Lower lobe of right lung (tissue), 2 donors: ENCODE results near the gene PLEKHG3. TPM values are rescaled to one million over a fixed set of nuclear protein-coding genes. Genes with fewer than 3 reads are reported as not detected.

Experiments
- ATAC-seq, 2 donors: fragments of 200-7000 bp; cut with Tn5 transposase; one replicate each; pipeline ENCODE4 v1.9.1; 2020 to 2022; ENCODE audit warnings: mild to moderate bottlenecking in 2 of 2, moderate library complexity in 2 of 2
- DNase-seq: peaks from one replicate; pipeline ENCODE4 v3.0.0-alpha.2; 2020
- H3K27ac ChIP-seq: fragments of 200-600 bp; one replicate; pipeline ENCODE4 v1.8.0; 2022
- H3K27me3 ChIP-seq: fragments of 200-600 bp; one replicate; pipeline ENCODE4 v1.8.0; 2022; ENCODE audit warnings: low read depth
- H3K36me3 ChIP-seq: fragments of 200-600 bp; one replicate; pipeline ENCODE4 v1.8.0; 2022; ENCODE audit warnings: mild to moderate bottlenecking
- H3K4me1 ChIP-seq: fragments of 200-600 bp; one replicate; pipeline ENCODE4 v1.8.0; 2022
- H3K4me3 ChIP-seq: fragments of 200-600 bp; one replicate; pipeline ENCODE4 v1.8.0; 2022; ENCODE audit warnings: mild to moderate bottlenecking
- H3K9me3 ChIP-seq: fragments of 200-600 bp; one replicate; pipeline ENCODE4 v1.8.0; 2022
- intact Hi-C: fragments of 100-400 bp; cut with DNase I; formaldehyde crosslinking; loops from one replicate; pipeline ENCODE4 v1.11.0; 2022
- total RNA-seq: library from RNA; stranded (reverse); fragmentation: NEBNext Ultra II Directional; extraction: Animal tissue kit (Norgen Biotek cat#: 25700); gene quantifications from one replicate; pipeline ENCODE4 v1.2.1, GENCODE V29; 2021
- TF ChIP-seq, protein P1 (sequence below): fragments of 200-600 bp; IDR thresholded peaks from one replicate; pipeline ENCODE4 v1.8.0; 2022; ENCODE audit warnings: antibody characterized with exemption, mild to moderate bottlenecking
- donor health status: DM: no; HTN: yes; CAD: no; lungs with severe emphysema.

Gene PLEKHG3
- total RNA-seq, 1 donor from 2014 or later, result 33.1 TPM

DNA sequence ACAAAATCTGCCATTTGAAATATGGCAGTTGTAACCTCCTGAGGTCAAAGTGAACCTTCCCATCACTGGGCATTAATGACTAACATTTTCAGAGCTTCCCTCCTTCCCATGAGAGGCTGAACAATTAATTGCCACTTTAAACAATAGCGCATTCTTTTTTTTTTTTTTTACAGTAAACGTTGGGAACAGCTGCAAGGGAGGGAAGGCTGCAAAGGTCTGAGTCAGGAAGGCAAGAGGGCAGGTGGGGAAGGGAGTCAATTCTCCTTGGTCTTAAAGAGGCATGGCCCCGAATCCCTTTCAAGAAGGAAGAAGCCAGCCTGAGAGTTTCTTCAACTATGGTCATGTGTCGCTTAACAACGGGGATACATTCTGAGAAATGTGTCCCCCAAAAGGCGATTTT lies 41.0 kb upstream of the PLEKHG3 start:
- no peaks in the 10 kb centered on the region for H3K27me3 ChIP-seq
- H3K9me3 ChIP-seq, result no peaks in the 10 kb centered on the region
- no peaks in the 10 kb centered on the region for H3K4me1 ChIP-seq
- no peak overlapping the region for H3K27ac ChIP-seq
- intact Hi-C loops, result no loop called here
- ATAC-seq, result no peak
- no peaks in the 10 kb centered on the region for H3K36me3 ChIP-seq
- H3K4me3 ChIP-seq, result no peak overlapping the region
- TF ChIP-seq, protein P1, sequence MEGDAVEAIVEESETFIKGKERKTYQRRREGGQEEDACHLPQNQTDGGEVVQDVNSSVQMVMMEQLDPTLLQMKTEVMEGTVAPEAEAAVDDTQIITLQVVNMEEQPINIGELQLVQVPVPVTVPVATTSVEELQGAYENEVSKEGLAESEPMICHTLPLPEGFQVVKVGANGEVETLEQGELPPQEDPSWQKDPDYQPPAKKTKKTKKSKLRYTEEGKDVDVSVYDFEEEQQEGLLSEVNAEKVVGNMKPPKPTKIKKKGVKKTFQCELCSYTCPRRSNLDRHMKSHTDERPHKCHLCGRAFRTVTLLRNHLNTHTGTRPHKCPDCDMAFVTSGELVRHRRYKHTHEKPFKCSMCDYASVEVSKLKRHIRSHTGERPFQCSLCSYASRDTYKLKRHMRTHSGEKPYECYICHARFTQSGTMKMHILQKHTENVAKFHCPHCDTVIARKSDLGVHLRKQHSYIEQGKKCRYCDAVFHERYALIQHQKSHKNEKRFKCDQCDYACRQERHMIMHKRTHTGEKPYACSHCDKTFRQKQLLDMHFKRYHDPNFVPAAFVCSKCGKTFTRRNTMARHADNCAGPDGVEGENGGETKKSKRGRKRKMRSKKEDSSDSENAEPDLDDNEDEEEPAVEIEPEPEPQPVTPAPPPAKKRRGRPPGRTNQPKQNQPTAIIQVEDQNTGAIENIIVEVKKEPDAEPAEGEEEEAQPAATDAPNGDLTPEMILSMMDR, result no peak
- no peak for DNase-seq

DNA sequence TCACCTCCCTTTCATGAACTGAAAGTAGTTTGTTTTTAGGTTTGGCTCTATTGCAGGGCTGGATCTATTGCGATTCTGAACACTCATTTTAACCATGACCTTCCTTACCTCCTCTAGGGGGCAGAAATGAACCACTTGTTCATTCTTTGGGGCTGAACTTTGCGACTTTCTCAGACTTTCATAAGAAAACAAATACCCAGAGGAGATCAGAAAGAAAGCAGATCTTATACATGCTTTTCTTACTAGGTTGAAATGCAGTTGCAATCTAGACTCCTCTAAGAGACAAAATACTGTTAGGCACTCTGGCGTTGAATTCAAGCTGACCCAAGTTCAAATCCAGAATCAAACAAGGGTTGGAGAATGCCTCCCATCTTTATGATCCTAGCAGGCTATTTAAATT lies 32.6 kb upstream of the PLEKHG3 start:
- peak; percentile 60 to 67 for ATAC-seq
- no peak for DNase-seq
- Histone ChIP-seq H3K4me1 (peaks cover 5% of the 10 kb centered on the region), H3K9me3 (no peaks in the 10 kb centered on the region), H3K27me3 (no peaks in the 10 kb centered on the region), H3K27ac (no peak overlapping the region), H3K4me3 (no peak overlapping the region), H3K36me3 (no peaks in the 10 kb centered on the region)
- intact Hi-C loops, result no loop called here
- TF ChIP-seq, protein P1, result peak; percentile 61

DNA sequence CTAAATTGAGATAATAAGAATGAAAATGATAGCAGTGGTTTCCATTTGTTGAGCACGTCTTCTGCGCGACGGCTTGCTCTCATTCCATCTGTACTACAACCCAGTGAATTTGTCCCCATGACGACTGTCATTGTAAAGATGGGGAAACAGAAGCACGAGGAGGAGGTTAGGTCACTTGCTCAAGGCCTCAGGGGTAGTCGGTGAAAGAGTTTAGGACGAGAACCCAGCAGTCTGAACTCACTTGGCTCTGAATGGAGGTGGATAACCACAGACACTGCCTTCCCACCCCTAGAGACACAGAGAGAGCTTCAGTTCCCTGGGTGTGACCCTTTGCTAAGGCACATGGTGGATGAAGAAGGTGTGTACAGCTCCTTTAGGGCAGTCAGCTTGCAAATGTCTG lies 30.9 kb upstream of the PLEKHG3 start:
- Histone ChIP-seq H3K4me3 (no peak overlapping the region), H3K9me3 (no peaks in the 10 kb centered on the region), H3K36me3 (no peaks in the 10 kb centered on the region), H3K27me3 (no peaks in the 10 kb centered on the region), H3K27ac (peak overlapping the region; percentile 36), H3K4me1 (peaks cover 5% of the 10 kb centered on the region)
- DNase-seq, result no peak
- TF ChIP-seq, protein P1, result no peak
- intact Hi-C loops, result no loop called here
- ATAC-seq, result peak; percentile 25 to 54

DNA sequence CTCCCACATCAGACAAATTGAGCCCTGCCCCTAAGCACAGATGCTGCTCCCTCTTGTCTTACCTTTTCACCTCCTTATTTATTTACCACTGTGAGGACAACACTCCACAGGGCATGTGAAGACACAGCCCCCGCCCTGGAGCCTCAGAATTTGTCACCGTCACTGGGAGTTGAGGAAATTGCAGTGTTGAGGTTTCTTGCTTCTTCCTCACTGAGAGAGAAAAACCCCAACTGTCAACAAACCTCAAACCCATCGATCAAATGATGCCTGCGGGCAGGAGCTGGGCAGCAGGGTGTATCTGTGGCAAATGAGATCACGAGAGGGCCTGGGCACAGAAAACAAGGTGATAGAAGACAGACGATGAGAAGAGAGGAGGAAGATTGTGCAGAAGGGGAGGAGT lies 30.5 kb upstream of the PLEKHG3 start:
- H3K4me1 ChIP-seq, result peaks cover 5% of the 10 kb centered on the region
- no peaks in the 10 kb centered on the region for H3K9me3 ChIP-seq
- no peaks in the 10 kb centered on the region for H3K36me3 ChIP-seq
- peak overlapping the region; percentile 36 for H3K27ac ChIP-seq
- H3K27me3 ChIP-seq, result no peaks in the 10 kb centered on the region
- ATAC-seq, result peak; percentile 51 to 59
- intact Hi-C loops, result no loop called here
- DNase-seq, result peak; percentile 68
- TF ChIP-seq, protein P1, result no peak
- no peak overlapping the region for H3K4me3 ChIP-seq

DNA sequence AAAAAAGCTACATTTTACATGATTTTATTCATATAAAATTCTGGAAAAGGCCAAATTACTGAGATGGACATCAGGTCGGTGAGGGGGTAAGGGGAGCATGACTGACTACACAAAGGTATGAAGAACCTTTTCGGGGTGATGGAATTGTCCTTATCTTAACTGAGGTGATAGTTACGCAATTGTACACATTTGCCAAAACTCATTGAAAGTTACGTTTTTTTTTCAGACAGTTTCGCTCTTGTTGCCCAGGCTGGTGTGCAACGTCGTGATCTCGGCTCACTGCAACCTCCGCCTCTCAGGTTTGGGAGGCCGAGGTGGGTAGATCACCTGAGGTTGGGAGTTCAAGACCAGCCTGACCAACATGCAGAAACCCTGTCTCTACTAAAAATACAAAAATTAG lies 29.4 kb upstream of the PLEKHG3 start:
- DNase-seq, result no peak
- intact Hi-C loops, result no loop called here
- no peaks in the 10 kb centered on the region for H3K9me3 ChIP-seq
- no peaks in the 10 kb centered on the region for H3K36me3 ChIP-seq
- H3K27ac ChIP-seq, result no peak overlapping the region
- no peak for ATAC-seq
- TF ChIP-seq, protein P1, result no peak
- H3K27me3 ChIP-seq, result no peaks in the 10 kb centered on the region
- H3K4me3 ChIP-seq, result no peak overlapping the region
- H3K4me1 ChIP-seq, result peaks cover 5% of the 10 kb centered on the region

DNA sequence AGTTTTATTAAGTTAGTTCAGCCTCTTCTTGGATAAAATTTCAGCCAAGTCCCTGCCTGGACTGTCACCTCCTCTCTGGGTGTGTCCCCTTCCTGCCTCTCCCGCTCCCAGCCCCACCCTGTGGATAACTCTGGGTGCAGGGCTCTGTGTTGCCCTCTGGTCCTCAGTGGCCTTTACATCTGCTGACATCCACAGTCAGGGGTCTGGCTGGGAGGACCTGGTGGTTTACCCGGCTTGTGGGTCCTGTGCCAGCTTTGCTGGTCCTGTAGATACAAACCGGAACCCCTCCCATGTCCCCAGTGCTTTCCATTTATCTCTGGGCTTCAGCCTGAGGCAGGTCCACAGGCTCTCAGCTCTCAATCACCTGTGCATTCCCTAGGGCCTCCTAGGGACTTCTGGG lies 28.9 kb upstream of the PLEKHG3 start:
- intact Hi-C loops, result no loop called here
- TF ChIP-seq, protein P1, result no peak
- ATAC-seq, result no peak
- Histone ChIP-seq H3K4me1 (peaks cover 7% of the 10 kb centered on the region), H3K9me3 (no peaks in the 10 kb centered on the region), H3K27me3 (no peaks in the 10 kb centered on the region), H3K27ac (no peak overlapping the region), H3K36me3 (no peaks in the 10 kb centered on the region), H3K4me3 (no peak overlapping the region)
- DNase-seq, result no peak
